ENCODE measurements around the gene ACCS. TPM values are rescaled to one million over a fixed set of nuclear protein-coding genes. Genes with fewer than 3 reads are reported as not detected.

Gene ACCS
- total and polyA plus RNA-seq, 2 of the 4 experiments (the other 2 are of a cell fraction), result 1.8 to 7.3 TPM

- Histone ChIP-seq H3K9me1 (ENCODE audit: insufficient read depth, low read length) (peaks cover 3% of the 10 kb centered on the region; the same call in 1 of the 2 replicates), H3K4me1 (ENCODE audit: control insufficient read depth, insufficient read depth, low read length) (0 out of 2 replicates have a peak, but pooled peaks cover 3% of the 10 kb centered on the region), H4K5ac (ENCODE audit: low read depth, low read length) (no peak overlapping the region; the same call in 1 of the 2 replicates), H2BK15ac (ENCODE audit: low read depth, low read length) (no peak overlapping the region), H3K4me3 (ENCODE audit: insufficient read depth, low read depth, low read length) (peak overlapping the region; percentile 97), H3K79me1 (ENCODE audit: low read depth in 1 of 2, low read length in 2 of 2) (peaks cover 15 to 40% of the 10 kb centered on the region in 2 experiments), H3K4me2 (ENCODE audit: low read depth, low read length) (peak overlapping the region; percentile 81), H2BK5ac (ENCODE audit: low read depth, low read length, poor library complexity, severe bottlenecking) (no peak overlapping the region), H2BK120ac (ENCODE audit: low read depth, low read length) (no peak overlapping the region), H3K36me3 (ENCODE audit: control insufficient read depth, insufficient read depth, low read length) (peaks cover 1% of the 10 kb centered on the region; the same call in 1 of the 2 replicates), H3K9ac (ENCODE audit: low read depth, low read length) (peak overlapping the region; percentile 74), H3K27me3 (ENCODE audit: control insufficient read depth, insufficient read depth, low read length) (no peaks in the 10 kb centered on the region; the same call in 1 of the 2 replicates), H3K27ac (ENCODE audit: insufficient read depth, low read length) (peak overlapping the region; percentile 72; the same call in 1 of the 2 replicates), H3K56ac (ENCODE audit: extremely low read depth, insufficient read depth, low read length) (no peak overlapping the region), H4K8ac (ENCODE audit: low read depth in 2 of 2, low read length in 2 of 2) (no peak overlapping the region), H2AK9ac (replicated peaks; ENCODE audit: low read depth, low read length, poor library complexity) (peak overlapping the region; percentile 21), H3K4ac (ENCODE audit: low read depth, low read length) (no peak overlapping the region), H3K18ac (ENCODE audit: low read depth, low read length) (no peak overlapping the region), H2AK5ac (ENCODE audit: low read depth, low read length) (no peak overlapping the region), H3K9me3 (ENCODE audit: control insufficient read depth, insufficient read depth, low read length) (no peaks in the 10 kb centered on the region), H3K14ac (replicated peaks; ENCODE audit: low read depth, low read length) (no peak overlapping the region), H4K20me1 (ENCODE audit: insufficient read depth, low read length) (peaks cover 24% of the 10 kb centered on the region), H3K23ac (ENCODE audit: low read depth, low read length) (no peak overlapping the region; the same call in 1 of the 2 replicates), H2BK20ac (ENCODE audit: low read depth, low read length) (no peak overlapping the region), H4K91ac (ENCODE audit: insufficient read depth, low read depth, low read length) (no peak overlapping the region), H2AFZ (replicated peaks; ENCODE audit: low read length, poor library complexity) (peak overlapping the region; percentile 97)
- no TSS peak for BruUV-seq (replicated peaks)
- TF ChIP-seq CEBPB (IDR thresholded peaks at IDR 0.05; ENCODE audit: low read depth, low read length) (peak; percentile 30; the same call in 1 of the 2 replicates), RAD21 (IDR thresholded peaks at IDR 0.05; ENCODE audit: low read length) (no peak)
- CTCF ChIA-PET, result interaction anchor here (0.8 kb wide), 1 partner anchor 20 kb away, joined by 3 read pairs; no protein-coding TSS in a partner anchor
- WGBS, 2 experiments (ENCODE audit: extremely low coverage in 2 of 2, insufficient read length in 1 of 2), result 7% methylated on average over 3 of the region's 18 CpGs; no CpG with 5 or more reads in 1 of the 2 experiments
- dilution Hi-C loops (cut with HindIII; ENCODE audit: low sequenced_read_pairs, unreplicated experiment), result no loop called here
- DNase-seq (peak; percentile 21), ATAC-seq (ENCODE audit: low read depth) (peak; percentile 5)
- in situ Hi-C loops (cut with MboI; ENCODE audit: low sequenced_read_pairs), result no loop called here
- intact Hi-C loops (cut with micrococcal nuclease), result loop anchor here (10.0 kb wide), 1 partner anchor 518 kb away; no protein-coding TSS in a partner anchor
- POLR2A ChIA-PET (ENCODE audit: unreplicated experiment), result no interaction called here
Measured at GRCh38 chr11:44096360-44097185, 30.5 kb downstream of the ACCS start.

Data from IMR-90 (cell line).